ENCODE results near the gene C16orf74.

- no peak for TF ChIP-seq CTCF (IDR thresholded peaks at IDR 0.05)
- no peak for TF ChIP-seq POLR2A (IDR thresholded peaks at IDR 0.05)
These were observed 55.4 kb downstream of the C16orf74 start for GRCh38 chr16:85695196-85696128.
